Measurements from ENCODE around the gene PNPLA6.
A peak's percentile ranks its signal among the peaks of the same experiment; 100 is the strongest.

The PNPLA6 gene

DNA sequence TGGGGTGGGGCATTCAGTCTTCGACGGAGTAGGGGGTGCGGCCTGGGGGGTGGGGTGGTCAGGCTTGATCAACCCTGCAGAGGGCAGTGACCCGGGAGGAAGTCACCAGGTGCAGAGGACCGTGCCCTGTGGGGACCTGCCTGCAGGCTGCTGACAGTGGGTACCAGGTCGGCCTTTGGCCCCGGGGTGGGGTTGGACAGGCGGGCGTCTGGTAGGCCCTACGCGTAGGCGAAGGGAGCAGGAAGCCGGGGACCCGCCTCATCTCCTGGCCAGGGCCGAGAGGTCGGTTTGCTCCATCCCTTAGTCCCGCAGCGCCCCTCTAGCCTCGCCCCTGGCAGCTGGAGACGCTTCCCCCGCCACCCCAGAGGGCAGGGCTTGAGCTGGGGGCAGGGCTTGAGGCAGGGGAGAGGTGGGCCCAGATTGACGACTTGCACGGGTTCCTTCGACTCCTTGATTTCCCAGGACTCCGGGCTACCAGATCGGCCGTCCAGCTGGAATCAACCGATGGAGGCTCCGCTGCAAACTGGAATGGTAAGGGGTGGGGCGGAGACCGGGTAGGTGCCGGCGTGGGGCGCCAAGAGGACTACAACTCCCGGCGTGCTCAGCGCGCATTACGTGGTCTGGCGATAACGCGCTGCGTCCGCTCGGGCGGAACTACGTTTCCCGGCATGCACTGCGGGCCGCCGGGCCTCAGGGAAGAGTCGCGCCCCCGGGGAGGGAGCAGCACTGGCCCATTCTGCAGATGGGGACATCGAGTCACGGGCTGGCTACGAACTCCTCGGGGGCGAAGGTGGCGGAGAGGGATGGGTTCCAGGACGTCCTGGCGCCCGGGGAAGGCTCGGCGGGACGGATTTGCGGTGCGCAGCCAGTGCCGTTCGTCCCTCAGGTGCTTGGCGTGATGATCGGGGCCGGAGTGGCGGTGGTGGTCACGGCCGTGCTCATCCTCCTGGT, at the start of gene PNPLA6:
TSS of gene PNPLA6 (plus strand) at position 671 of the 951 bp plus-strand sequence. CDS start at position 743, 72 bp downstream.
- peak; percentile 60 for DNase-seq (ENCODE audit: low read depth)

DNA sequence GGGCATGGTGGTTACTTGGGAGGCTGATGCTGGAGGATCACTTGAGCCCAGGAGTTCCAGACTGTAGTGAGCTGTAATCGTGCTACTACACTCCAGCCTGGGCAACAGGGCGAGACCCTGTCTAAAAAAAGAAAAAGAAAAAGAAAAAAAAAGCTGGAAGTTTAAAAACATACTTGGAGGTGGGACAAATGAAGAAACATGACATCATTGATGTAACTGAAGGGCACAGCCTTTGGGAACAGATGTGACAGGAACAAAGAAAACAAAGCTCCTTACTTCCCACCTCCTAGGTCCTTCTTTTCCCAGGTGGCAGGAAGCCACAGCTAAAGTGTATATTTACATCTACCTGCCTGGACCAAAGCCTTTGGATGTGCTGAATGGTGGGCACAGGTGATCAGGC, 48.6 kb upstream of the PNPLA6 start:
- DNase-seq (ENCODE audit: low read depth) = no peak

DNA sequence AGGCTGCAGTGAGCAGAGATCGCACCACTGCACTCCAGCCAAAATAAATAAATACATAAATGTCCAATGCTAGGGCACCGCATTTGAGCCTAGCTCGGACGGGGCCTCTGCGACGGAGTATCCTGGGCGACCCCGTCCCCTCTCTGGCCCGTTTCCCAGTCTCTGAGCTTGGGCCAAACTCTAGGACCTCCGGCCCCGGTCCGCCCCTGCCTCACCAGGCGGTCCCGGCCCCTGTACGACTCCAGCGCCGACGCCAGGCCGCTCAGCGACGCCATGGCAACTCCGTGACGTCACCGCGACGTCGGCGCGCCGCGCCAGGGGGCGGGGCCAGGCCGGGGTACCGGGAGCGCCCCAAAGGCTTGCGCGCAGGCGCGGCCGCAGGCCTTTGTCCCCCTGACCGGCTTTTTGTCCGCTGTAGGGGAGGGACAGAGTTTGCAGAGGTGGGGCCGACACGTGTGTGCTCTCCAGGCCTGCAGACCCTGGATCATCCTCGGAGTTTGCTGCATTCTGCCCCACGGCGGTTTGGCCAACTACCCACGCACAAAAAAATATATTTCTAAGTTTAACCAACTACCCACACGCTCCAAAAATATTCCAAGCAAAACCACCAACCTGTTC, 46.7 kb upstream of the PNPLA6 start, which contains the start of gene PEX11G:
TSS of gene PEX11G (minus strand) at position 300 of the 618 bp plus-strand sequence. CDS start at position 275, 25 bp downstream.
- peak; percentile 22 for DNase-seq (ENCODE audit: low read depth)

DNA sequence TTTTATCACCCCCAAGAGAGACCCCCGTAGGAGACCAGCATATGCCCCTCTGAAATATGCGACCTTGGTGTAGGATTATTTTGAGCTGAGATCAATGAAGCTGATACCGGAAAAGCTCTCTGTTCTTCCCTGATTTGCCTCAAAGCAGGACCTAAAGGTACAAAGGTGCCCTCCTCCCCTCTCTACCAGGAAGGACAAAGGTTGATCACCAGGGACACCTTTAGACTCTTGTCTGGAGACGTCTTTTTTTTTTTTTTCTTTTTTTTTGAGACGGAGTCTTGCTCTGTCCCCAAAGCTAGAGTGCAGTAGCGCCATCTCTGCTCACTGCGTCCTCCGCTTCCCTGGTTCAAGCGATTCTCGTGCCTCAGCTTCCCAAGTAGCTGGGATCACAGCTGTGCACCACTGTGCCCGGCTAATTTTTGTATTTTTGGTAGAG, 45.9 kb upstream of the PNPLA6 start:
- DNase-seq (ENCODE audit: low read depth) = no peak

DNA sequence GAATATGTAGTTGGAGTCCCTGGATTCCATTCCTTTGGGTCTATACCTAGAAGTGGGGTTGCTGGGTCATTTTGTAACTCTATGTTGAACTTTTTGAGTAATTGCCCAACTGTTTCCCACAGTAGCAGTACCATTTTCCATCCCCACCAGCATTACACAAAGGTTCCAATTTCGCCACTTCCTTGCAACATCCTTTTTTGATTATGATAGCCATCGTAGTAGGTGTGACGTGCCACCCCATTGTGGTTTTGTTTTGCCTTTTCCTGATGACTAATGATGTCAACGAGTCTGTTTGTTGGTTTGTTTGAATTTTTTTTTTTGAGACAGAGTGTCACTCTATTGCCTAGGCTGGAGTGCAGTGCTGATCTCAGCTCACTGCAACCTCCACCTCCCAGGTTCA, 43.4 kb upstream of the PNPLA6 start:
- DNase-seq (ENCODE audit: low read depth) = no peak

DNA sequence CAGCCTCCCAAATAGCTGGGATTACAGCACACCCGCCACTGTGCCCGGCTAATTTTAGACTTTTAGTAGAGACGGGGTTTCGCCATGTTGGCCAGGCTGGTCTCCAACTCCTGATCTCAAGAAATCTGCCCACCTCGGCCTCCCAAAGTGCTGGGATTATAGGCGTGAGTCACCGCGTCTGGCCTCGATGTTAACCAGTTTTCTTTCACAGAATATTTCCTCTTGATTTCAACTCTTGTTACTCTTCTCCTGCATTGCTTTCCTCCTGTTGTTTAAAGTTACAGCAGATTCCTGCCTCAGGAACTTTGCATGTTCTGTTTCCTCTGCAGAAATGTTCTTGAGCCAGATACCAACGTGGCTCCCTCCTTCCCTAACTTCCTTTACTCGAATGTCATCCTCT, 43.0 kb upstream of the PNPLA6 start:
- DNase-seq (ENCODE audit: low read depth) = no peak

DNA sequence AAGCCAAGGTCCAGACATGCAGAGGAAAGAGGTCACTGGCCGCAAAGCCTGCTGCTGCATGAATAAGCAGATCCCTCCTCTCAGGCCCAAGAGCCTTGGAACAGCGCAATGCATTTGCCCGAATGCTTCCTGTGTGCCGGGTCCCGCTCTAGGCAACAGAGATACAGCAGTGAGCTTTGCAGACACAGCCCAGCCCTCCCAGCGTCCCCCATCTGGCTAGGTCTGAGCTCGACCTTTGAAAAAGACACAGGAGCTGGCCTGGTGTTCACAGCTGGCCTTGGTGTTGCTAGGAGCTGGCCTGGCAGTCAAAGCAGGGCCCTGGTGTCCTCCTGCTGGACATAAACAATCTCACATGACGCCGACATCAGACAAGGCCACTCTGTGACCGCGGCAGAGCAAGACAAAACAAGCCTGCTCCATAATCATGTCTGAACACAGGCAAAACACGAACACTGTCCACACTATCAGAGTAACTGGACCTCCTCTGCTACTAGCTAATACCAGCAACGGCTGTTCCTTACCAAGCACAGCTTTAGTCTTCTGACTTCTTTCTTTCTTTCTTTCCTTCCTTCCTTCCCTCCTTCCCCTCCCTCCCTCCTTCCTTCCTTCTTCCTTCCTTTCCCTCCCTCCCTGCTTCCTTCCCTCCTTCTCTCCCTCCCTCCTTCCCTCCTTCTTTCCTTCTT, 41.0 kb upstream of the PNPLA6 start:
- DNase-seq (ENCODE audit: low read depth) = no peak

DNA sequence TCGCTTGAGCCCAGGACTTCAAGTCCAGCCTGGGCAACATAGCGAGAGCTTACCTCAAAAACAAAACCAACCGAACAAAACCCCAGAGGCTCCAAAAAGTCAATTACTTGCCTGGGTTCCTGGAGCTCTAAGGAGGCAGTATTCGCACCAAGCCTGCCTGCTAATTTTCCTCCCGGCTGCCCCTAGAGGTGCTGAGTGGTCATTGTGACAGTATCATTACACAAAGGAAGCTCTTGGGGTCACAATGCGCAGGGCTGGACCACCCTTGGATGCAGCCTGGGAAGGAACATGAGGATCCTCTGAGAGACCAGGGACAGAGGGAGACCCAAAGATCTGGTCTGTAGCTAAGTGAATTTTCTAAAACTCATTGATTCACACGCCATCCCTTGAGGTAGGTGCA, 38.2 kb upstream of the PNPLA6 start:
- DNase-seq (ENCODE audit: low read depth) = no peak

DNA sequence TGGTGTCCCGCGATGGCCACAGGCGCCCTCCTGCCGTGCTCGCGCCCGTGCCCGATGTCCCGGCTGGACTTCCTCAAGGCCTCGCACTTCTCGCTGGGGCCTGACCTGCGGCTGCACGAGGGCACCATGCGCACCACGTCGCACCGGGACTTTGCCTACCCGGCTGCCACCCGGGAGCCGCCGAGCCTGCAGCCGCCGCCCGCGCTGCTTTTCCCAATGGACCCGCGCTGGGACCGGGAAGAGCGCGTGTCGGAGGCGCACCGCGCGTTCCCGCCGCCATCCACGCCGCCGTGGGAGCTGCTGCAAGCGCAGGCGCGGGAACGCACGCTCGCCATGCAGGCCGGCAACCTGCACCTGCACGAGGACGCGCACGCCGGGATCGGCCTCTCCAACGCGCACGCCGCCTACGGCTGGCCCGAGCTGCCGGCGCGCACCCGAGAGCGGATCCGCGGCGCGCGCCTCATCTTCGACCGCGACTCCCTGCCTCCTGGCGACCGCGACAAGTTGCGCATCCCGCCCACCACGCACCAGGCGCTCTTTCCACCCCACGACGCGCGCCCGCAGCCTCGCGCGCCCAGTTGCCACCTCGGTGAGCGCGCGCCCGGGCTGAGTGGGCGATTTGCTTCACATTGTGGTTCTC, 34.6 kb upstream of the PNPLA6 start:
- DNase-seq (ENCODE audit: low read depth) = no peak

DNA sequence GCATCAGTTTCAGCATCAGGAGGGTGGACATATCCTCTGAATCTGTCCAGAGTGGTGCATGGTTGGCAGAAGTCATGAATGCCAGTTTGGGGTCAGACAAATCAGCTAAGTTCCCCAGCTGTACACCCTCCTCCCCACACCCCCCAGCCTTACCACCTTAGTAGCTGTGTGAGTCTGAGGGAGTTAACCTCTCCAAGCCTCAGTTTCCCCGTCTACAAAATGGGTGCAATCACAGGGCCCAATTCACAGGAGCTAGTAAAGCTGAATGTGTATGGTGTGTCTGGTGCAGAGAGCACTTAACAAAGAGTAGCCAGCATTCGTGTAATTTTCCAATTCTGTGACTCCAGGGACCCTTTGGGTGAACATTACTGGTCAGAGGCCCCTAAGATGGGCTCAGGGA, 33.0 kb upstream of the PNPLA6 start:
- DNase-seq (ENCODE audit: low read depth) = no peak

DNA sequence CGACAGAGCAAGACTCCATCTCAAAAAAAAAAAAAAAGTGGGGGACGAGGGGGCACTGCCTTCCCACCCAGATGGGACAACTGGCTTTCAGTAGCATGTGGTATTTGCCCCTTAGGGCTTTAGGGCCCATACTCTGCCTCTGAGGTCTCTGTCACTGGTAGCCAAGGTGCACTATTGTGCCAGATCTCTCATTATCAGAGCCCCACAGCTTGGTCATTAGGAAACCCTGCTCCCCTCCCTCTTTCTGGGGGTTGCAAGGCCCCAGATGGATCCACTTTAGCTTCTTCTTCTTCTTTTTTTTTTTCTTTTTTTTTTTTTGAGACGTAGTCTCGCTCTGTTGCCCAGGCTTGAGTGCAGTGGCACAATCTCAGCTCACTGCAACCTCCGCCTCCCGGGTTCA, 30.8 kb upstream of the PNPLA6 start:
- DNase-seq (ENCODE audit: low read depth) = no peak

DNA sequence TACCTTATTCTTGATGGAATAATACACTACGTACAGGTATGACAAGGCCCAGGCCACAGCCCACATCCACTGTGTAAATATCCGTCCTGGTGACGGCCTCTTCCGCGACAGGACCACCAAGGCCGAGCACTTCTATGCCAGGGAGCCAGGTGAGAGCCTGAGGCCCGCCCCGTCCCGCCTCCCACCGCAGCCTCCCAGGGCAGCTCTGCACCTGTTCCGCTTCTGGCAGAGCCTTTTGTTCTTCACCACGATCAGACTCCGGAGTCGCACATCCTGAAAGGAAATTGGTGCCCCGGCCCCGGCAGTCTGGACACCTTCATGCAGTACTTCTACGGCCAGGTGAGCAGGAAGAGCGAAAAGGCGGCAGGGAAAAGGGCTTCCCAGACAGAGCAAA, 30.2 kb upstream of the PNPLA6 start:
- no peak for DNase-seq (ENCODE audit: low read depth)

DNA sequence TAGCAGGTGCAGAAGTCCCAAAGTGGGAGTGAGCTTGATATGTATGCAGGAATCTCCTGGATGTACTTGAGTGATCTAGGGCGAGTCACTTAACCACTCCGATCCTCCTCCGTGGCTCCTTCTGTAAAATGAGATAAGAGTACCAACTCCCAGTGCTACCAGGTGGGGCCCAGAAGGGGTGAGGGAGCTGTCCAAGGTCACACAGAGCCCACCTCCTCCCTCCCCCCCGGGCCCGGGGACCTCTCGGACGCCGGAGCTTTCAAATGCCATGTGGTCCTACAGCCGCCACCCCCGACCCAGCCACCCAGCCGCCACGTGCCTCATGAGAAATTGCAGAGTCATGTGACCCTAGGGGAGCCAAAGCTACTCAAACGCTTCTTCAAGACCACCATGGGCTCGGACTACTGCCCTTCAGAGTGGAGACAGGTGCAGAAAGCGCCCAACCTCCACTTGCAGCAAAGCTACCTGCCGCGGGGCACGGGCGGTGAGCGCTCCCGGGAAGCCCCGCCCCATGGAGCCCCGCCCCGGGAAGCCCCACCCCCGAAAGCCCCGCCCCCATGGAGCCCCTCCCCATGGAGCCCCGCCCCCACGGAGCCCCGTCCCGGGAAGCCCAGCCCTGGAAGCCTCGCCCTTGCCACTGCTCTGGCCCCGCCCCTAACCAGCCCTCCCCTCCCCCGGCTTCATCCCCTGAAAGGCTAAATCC, 29.7 kb upstream of the PNPLA6 start:
- no peak for DNase-seq (ENCODE audit: low read depth)

DNA sequence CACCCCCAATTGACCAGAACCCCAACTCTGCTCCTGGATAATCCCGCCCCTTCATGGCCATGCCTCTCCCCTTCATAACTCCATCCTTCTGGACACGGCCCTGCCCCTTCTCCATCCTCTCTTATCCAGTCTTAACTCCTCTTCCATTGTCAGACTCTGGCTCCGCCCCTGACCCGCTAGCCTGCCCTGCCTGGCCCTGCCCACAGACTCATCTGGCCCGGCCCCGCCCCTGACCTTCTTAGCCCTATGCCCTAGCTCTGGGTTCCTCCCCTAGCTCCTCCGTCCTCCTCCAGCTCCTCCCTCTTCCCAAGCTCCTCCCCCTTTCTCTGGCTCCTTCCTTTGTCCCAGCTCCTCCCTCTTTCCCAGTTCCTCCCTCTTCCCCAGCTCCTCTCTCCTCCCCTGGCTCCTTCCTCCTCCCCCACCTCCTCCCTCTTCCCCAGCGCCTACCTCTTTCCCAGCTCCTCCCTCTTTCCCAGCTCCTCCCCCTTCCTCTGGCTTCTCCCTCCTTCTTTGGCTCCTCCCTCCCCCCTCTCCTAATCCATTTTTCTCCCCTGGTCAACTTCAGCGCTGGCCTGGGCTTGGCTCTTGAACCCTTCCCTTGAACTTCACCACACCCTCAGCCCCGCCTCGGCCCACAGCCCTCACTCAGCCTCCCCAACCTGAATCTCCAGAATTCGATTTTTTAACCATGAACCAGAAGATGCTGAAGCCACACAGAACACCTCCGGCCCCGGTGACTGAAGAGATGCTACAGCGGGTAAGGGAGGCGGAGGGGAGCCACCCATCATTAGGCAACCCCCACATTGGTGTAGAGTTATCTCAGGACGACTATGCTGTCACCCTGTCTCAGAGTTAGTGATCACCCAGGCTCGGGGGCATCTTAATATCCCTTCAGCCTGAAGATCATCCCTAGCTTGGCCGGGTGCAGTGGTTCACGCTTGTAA, 28.9 kb upstream of the PNPLA6 start:
- DNase-seq (ENCODE audit: low read depth) = no peak

DNA sequence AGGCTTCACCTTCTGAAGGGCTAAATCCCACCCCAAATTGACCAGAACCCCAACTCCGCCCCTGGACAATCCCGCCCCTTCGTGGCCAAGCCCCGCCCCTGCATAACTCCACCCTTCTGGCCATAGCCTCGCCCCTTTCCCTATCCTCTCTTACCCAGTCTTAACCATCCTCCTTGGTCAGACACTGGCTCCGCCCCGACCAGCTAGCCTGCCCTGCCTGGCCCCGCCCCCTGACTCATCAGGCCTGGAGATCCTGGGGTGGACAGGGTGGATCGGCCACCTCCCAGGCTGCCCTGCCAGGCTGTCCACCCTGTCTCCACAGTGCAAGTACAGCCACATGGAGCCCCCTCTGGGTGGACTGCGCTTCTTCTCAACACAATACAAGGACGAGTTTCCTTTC, 27.6 kb upstream of the PNPLA6 start:
- DNase-seq (ENCODE audit: low read depth) = peak; percentile 53

DNA sequence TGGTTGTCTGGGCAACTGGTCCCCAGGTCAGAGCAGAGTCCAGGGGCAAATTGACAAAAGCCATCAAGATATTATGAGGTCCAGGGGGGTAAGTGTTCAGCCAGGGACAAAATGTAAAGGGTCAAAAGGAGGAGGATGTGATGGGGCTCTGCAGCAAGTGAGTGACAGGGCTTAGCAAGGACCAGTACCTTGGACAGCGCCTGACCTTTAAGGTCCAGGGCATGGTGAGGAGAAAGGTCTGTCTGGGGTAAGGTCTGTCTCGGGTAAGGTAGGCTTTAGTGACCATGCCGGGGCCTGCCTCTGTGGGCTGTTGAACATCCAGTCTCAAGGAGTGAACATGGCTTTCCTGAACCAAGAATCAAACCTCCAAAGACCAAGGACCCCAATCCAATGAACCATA, 25.9 kb upstream of the PNPLA6 start:
- no peak for DNase-seq (ENCODE audit: low read depth)

DNA sequence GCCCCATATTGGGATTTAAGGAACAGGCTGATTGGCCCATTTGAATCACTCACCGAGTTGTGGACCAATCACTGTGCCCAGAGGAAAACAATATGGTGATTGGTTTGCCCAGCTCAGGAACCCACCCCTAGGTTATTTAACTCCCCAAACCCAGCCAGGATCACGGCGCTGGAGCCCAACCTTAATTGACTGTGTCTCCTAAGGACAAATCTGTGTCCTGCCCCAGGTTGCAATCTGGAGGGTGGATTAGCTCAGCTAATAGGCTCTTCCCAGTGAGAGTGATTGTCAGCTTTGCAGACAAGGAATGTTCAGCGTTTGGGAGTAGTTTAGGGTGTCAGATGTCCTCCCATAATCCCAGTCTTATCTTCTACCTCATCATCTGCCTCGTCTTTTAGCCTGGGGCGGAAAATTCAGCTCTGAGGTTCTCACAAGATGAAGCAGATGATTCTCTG, 23.1 kb upstream of the PNPLA6 start:
- no peak for DNase-seq (ENCODE audit: low read depth)

DNA sequence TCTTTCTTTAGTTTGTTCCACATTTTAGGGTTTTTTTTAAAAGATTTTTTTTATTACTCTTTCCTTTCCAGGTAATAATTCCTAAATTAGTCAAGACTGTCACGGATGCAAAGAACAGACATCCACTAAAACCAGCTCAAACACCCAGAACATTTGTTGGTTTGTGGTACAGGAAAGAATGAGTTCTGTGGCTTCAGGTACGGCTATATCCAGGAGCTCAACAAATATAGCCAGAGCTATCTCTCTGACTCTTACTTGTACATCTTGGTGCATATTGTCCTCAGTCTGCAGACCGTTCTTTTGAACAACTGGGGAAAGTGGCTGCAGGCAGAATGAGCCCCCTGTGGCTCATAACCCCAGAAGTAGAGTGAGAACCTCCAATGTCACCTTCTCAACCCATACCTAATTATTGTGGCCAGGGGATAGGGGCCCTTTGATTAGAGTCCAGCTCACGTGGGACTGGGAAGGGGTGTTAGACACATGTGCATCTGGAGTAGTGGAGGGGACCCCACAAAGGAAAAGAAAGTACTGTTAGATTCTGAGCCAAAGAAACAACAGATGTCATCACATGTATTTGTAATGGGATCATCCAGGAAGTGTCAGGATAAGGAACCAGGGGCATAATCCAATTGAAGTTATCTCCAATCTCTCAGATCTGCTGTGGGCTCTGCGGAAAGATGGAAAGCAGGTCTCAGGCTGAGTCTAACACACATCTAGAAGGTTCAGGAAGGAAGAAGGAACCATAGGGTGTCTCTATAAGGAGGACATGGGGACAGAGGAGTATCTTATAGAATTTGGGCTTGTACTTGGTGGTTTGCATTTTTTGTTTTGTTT, 21.5 kb upstream of the PNPLA6 start:
- DNase-seq (ENCODE audit: low read depth) = no peak

DNA sequence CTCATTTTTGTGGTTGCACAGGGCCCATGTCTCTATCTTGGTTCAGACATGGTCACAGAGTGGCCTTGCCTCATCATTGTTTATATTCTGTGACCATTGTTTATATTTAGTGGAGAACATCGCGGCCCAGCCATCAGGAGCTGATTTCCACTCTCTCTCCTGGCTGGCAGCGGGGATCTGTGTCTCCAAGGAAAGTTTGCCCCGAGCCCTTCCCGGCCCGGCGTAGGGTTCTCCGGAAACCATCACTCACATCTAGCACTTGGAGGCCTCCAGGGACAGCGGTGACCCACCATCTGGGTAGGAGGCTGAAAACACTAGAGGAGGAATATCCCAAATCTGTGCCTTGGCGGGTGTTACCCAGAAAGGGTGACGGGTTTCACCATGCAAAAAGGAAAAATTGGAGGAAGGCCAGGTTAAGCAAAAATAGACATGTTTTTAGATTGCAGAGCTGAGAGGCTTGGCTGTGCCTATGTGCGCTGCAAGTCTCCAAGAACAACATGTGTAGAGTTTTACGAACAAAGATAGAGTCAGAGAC, 20.3 kb upstream of the PNPLA6 start:
- DNase-seq (ENCODE audit: low read depth) = no peak
